NCI-H524 (cell line): ENCODE data around the gene ITGBL1.
"Not testable (repeated sequence)": the region's sequence is repeated elsewhere in the genome, so short reads cannot be mapped to it uniquely, and the experiment has no call there.

Experiments
- DNase-seq, 2 experiments: peaks; one replicate each; lab custom pipeline; 2025; lab: John Stamatoyannopoulos, UW

ITGBL1 gene

GRCh38 chr13:101512650-101513049, 60.2 kb downstream of the ITGBL1 start:
- DNase-seq = no peak

- no peak for DNase-seq
These were observed 61.6 kb downstream of the ITGBL1 start for GRCh38 chr13:101514100-101514499.

DNA sequence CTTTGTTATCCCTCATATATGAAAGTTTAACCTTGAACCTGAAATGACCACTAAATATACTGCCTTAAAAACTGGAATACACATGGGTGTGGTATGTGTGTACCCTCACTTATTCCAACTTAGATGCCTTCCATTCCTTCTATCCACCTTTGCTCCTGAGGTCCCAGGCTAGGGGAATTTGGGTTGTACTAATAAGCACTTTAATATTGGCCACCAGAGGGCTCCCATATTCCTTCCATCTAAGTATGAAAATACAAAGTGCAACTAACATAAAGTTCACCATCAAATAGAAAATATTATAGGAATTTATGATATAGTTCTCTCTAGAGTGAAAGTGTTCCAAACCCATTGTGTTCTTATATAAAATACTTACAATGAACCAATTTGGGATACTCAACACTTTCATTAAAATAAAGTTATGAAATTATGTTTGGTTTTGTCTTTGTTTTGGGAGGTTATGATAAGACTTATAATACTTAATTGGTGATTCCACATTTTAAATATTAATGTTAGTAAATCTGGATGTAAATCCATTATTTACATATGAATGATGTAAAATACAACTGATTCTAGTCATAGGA, 62.3 kb downstream of the ITGBL1 start:
- DNase-seq = peak in 1 of 2 experiments; percentile 68

DNA sequence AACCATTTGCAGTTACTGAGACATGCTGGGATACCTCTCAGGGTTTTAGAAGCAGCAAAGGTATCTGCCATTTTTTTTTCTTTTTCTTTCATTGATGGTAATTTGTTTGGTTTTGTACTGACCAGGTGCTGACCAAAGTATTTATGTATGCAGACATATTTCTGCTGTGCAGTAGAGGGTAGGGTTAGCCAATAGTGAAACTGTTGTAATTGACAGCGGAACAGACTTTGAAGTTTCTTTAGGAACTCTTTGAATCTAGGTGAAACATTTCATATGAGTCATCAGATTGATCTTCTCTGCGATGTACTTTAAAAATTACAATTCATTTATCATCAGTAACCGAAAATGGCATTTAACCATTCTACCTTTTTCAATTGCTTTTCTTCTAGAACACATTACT, 63.0 kb downstream of the ITGBL1 start:
- no peak for DNase-seq

DNA sequence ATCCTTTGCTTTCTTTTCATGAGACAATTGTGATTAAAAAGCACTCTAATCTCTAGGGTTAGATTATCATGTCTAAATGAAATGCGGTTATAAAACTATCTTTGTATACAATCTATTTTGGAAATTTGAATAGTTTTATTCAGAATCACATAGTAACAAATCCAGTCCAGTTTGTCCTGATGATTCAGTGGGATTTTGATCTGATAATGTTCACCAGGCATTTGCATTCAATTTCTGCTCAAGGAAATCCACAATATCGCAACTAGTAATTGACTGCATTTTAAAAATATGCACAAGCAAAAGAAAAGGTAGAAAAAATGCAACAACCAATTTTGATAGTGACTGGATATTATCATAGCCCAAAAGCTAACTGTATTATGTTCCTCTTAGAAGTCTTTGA, 63.8 kb downstream of the ITGBL1 start:
- no peak for DNase-seq

GRCh38 chr13:101520672-101521071, 68.2 kb downstream of the ITGBL1 start:
- no peak for DNase-seq

- no peak for DNase-seq
These were observed 68.9 kb downstream of the ITGBL1 start for GRCh38 chr13:101521371-101521770.

DNA sequence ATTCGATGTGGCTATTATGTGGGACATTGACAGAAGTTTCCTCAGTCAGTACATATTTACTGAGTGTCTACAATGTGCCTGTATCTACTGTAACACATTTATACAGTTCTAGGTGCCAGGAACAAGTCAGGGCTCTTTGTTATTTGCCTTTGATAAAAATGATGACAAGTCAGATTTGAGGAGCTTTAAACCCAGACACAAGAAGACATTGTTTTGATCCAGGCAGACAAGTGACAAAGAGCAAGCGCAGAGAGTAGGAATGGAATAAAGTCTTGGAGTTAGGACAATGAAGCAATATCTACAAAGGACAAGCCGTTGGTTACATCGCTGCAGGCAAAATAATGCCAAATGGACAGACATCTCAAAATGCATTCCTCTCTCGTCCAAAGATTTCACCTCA, 70.1 kb downstream of the ITGBL1 start:
- DNase-seq = no peak

DNA sequence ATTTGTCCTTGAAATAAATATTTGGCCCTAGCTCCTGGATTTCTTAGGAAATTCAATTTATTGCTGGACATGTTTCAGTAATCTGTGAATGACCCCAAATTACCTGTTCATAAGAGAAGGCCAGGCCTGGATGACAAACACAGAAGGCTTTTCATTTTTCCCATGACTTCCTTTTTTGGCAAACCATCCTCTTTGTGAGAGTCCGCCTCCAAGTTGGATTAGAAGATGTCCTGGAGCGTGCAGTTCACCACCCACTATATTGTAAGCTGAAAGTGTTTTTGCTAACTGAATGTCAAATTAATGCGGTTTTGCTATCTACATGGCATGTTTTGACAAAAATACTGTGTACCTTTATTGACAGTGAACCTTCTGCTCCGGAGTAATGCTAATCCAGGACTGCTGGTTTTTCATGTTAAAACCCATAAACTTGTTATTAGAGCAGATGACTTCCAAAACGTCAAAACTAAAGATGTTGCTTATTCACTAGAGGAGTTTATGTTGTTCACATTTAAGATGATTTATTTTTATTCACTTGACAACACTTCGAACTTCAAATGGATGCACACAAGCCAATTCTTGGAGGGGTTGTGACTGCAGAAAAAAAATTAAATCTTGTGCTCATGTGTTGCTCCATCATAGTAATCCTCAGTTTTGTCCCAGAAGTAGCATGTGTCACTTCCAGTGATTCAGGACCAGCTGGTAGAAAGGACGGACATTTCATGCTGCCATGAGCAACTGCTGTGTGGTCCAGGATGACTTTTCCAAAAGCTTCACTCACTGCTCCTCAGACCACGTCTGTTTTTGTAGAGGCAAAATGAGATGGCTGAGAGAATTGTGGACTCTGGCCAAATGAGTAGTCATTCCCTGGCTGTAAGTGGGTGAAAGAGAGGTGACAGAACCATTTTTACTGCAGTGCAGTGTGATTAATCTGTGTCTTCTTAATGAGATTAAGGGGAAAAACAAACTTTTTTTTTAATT, 71.0 kb downstream of the ITGBL1 start:
- DNase-seq = peak in 1 of 2 experiments; percentile 33

- no peak for DNase-seq
These were observed 74.7 kb downstream of the ITGBL1 start for GRCh38 chr13:101527130-101527529.

DNA sequence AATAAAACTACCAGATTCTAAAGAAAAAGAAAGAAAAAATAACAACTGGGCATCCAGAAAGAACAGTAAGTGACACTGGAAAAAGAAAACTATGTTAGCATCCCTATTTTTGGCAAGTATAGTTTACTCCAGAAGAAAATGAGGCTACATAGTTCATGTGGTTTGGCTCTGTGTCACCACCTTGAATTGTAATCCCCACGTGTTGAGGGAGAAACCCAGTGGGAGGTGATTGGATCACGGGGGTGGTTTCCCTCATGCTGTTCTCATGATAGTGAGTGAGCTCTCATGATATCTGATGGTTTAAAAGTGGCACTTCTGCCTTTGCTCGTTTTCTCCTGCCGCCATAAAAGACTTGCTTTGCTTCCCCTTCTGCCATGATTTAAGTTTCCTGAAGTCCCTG, 76.9 kb downstream of the ITGBL1 start:
- DNase-seq = no peak

DNA sequence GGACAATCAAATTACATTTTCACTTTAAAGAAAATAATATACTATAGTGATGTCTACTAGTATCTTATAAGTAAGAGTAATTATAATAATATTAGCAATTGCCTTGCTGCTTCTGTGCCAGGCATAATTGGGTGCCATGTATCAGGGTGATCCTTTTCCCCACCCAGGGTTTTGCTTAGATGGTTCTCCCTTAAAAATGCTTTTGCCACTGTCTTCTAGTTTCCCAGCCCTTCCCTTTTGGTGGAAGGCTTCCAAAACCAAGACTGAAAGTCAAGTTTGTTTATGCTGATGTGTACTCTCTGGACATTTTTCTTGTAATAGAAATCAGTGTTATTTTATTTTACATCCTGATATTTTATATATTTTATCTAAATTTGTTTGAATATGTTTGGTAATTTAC, 77.8 kb downstream of the ITGBL1 start:
- no peak for DNase-seq

DNA sequence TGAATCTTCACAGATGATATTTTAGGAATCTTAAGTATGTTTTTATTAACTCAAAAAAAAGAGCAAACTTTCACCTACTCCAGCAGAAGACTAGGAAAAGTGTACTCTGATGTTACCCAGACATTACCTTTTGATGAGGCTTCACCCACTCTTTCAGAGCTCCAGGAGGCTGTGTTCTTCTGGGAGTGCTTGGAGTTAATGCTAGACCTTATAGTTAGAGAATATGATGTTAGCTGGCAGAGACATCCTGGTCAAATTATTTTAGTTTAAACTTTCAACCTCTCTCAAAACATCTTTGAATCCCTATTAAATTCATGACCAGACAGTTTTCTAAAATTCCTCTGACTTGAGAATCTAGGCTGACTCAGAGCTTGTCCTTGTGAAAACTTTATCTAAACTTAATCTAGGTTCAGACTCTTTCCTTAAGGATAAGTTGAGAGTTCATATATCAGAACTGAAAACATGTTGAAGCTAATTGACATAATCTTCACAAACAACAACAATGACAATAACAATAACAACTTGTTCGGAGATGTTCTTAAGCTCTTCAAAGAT, 82.8 kb downstream of the ITGBL1 start:
- DNase-seq = no peak

- DNase-seq = no peak
These were observed 83.6 kb downstream of the ITGBL1 start for GRCh38 chr13:101536079-101536478.

- not testable (repeated sequence) for DNase-seq
These were observed 92.1 kb downstream of the ITGBL1 start for GRCh38 chr13:101544544-101544943.

- DNase-seq = no peak
These were observed 92.5 kb downstream of the ITGBL1 start for GRCh38 chr13:101544979-101545378.

- no peak for DNase-seq
These were observed 93.0 kb downstream of the ITGBL1 start for GRCh38 chr13:101545521-101545920.

DNA sequence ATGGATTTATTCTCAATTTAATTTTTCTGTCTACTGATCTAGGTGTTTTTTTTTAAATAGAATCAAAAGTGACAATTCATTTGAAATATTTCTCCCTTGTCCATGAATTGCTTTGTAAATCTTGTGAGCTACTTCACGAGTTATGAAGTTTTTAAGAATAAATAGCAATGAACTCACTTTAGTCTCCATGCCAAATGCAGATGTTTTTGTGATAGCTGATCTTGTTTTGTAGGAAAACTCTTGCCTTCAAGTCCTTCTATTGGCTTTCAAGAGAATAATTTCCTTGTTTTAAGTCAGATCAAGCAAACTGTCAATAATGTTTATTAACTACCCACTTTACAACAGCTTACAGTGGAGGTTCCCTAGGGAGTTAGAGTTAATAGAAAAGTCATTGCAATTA, 99.8 kb downstream of the ITGBL1 start:
- DNase-seq = no peak

DNA sequence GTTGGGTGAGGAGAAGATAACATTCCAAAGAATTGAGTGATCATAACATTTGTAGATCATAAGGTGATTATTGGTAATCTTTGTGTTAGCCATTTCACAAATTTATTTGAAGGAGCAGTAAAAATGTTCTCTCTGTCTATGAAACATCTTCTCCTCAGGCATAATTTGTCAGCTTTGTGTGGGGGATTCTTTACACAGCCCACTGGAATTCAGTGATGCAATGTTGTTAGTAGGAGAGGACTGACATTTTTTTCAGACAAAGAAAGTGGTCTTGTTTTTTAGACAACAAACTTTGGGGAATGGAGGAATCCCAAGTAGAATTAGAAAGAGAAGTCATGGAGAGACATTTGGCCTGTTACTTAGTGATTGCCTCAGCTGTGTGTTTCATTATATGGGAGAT, 100.3 kb downstream of the ITGBL1 start:
- no peak for DNase-seq

GRCh38 chr13:101554420-101555125, 102.1 kb downstream of the ITGBL1 start:
- DNase-seq = no peak

- no peak for DNase-seq
These were observed 103.1 kb downstream of the ITGBL1 start for GRCh38 chr13:101555610-101556009.

DNA sequence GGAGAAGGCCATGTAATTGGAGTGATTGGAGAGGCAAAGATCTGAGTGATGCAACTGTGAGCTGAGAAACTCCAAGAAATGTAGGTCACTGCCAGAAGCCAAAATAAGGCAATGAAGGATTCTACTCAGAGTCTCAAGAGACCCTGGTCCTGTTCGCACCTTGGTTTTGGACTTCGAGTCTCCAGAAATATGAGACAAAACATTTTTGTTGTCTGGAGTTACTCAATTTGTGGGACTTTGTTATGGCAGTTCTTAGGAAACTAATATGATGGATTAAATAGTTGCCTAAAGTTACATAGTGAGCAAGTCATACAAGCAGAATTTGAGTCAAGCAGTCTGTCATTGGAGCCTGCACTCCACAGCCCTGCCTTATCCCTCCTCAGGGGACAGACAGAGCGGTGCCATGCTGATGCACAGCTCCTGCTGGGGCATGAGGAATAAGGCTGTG, 104.2 kb downstream of the ITGBL1 start:
- no peak for DNase-seq
